ENCODE data around the gene KLHL6. TPM values are rescaled to one million over a fixed set of nuclear protein-coding genes. Genes with fewer than 3 reads are reported as not detected.

The KLHL6 gene
- total RNA-seq, 1 donor from 2014 or later, result under 0.01 TPM

DNA sequence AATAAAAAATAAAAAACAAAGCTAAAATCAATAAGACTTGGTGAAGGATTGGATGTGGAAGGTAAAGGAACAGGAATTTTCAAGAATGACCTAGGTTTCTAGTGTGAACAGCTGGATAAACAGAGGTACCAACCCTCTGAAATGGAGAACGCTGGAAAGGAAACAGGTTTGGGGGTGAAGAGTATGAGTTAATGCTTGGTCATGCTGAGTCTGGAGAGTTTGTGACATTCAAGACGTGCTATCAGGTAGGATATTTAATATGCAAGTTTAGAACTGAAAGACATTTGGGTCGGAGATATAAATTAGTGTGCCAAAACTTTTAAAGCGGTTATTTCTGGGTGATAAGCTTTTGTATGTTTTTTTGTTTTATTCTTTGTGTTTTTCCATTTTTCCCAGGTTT, 11.4 kb upstream of the KLHL6 start:
- no peak for DNase-seq (ENCODE audit: low read depth)

- no peak for DNase-seq (ENCODE audit: low read depth)
These were observed 8.5 kb upstream of the KLHL6 start for GRCh38 chr3:183564046-183564445.

- no peak for DNase-seq (ENCODE audit: low read depth)
These were observed 8.0 kb upstream of the KLHL6 start for GRCh38 chr3:183563536-183563874.

GRCh38 chr3:183560607-183561006, 5.1 kb upstream of the KLHL6 start:
- DNase-seq (ENCODE audit: low read depth), result peak; percentile 47

DNA sequence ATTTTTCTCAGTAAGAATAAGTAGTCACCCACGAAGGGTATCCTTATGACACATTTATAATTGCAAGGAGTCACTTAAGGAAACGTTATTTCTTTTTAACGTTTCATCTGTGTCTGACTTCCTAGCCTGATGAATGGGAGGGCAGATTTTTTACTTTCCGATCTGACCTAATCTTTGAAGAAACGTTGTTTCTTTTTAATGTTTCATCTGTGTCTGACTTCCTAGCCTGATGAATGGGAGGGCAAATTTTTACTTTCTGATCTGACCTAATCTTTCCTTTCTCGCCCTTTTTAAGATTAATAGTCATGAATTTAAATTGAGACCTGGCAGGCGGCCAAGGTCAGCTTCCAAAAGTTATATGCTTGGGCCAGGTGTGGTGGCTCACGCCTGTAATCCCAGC, 3.0 kb upstream of the KLHL6 start:
- no peak for DNase-seq (ENCODE audit: low read depth)

- no peak for DNase-seq (ENCODE audit: low read depth)
These were observed 1.2 kb upstream of the KLHL6 start for GRCh38 chr3:183556722-183557121.

DNA sequence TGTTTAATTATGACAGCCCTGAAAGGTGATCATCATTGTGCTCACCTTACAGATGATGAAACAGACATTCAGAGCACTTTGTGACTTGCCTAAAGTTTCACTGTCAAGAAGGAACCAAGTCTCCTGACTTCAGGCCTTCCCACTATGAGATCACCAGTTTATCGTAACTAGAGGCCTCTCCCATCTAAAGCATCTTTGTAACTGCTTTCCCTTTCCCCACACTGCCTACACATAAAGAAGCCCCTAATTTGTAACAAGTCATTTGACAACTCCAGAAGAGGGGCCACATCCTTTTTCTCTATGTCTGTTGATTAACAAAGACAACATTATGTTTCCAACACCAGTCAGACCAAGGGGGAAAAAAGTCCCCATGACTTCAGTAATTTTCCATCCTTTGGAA, 1.1 kb downstream of the KLHL6 start:
- DNase-seq (ENCODE audit: low read depth), result no peak

DNA sequence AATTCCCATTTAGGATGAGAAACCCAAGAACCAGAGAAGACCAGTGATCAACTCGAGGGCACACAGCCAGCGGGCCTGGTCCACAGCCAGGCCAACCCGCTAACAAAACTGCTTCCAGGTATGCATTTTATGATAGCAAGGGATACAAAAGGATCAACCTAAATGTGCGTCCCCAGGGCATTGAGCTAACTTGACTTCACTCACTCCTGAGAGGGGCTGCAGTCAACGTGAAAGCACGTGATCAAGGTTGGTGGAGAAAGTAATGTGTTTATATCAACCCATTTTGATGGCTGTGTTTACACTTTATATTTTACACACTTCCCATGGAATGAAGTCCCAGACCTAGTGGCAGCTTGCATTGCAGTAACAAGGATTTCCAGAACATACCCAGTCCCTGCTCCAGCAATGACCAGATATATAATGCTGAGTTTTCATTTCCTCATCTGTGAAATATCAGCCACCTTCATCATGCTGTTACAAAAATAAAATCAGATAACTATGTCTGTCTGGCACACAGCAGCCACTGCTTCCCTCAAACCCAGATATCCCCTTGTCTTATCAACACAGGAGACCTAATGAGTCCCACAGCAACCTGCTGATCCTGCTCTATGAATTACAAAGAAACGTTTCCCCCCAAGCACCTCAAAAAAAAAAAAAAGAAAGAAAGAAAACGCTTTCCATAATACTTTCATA, 2.0 kb downstream of the KLHL6 start:
- DNase-seq (ENCODE audit: low read depth), result no peak

DNA sequence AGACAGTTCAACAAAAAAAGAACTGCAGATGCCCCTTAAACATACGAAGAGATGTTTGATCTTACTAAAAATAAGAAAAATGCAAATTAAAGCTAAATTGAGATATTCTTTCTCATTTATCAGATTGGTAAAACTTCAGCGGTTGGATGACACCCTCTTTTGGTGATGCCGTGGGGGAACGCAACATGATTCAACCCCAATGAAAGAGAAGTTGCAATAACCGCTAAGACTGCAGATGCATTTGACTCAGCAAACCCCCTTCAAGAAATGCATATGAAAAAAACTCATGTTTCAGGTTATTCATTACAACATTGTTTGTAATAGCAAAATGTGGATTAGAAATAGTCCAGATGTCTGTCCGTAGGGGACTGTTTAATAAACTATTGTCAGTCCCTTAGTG, 3.6 kb downstream of the KLHL6 start:
- no peak for DNase-seq (ENCODE audit: low read depth)

- DNase-seq (ENCODE audit: low read depth), result peak; percentile 100
These were observed 7.2 kb downstream of the KLHL6 start for GRCh38 chr3:183548262-183548769.

DNA sequence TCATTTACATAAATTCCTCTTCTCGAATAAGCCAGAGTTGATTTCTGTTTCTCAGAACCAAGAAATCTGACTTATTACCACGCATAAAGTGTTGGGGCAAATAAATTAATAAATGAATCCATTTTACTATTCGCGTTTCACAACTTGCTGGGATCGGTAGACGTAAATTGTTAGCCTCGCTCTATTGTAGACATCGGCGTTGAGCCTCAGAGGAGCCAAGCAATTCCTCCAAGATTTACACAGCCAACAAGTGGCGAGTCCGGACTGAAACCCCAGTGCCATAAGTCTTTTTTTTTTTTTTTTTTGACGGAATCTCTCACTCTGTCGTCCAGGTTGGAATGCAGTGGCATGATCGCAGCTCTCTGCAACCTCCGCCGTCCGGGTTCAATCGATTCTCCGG, 8.9 kb downstream of the KLHL6 start:
- DNase-seq (ENCODE audit: low read depth), result no peak

DNA sequence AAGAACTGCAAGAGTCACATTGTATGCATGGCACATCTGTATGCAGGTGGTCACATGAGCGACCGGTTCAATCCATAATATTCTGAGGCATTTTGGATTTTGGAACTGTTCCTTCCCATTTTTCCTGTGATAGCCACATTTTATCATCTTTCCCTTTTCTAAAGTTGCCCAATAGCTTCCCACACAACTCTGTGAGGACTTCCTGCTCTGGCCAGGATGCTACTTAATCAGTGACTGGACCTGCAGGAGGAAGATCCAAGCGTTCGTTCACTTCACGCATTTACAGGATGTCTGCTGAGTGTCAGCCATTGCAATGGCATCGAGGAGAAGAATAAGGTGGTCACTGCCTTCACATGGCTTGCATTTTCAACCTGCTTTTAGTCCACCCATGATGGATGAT, 9.8 kb downstream of the KLHL6 start:
- no peak for DNase-seq (ENCODE audit: low read depth)

GRCh38 chr3:183542355-183542754, 13.2 kb downstream of the KLHL6 start:
- DNase-seq (ENCODE audit: low read depth), result no peak

DNA sequence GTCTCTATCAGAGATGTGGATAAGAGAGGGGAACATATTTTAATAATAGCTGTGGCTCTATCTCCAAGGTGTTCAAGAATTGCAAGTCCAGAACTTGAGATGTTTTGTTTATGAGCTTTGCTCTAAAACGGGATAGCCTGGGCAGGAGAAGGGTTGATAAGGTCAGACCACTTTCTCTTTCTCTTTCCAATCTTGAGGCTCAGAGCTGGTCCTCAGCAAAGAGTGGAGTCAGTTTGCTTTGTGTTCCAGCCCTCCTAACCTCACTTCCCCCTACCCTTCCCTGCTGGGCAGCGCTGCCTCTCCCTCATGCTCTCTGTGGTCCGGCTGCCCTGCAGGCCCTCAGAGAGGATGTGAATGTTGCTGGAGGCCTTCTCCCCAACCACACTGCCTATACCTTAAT, 13.8 kb downstream of the KLHL6 start:
- no peak for DNase-seq (ENCODE audit: low read depth)

DNA sequence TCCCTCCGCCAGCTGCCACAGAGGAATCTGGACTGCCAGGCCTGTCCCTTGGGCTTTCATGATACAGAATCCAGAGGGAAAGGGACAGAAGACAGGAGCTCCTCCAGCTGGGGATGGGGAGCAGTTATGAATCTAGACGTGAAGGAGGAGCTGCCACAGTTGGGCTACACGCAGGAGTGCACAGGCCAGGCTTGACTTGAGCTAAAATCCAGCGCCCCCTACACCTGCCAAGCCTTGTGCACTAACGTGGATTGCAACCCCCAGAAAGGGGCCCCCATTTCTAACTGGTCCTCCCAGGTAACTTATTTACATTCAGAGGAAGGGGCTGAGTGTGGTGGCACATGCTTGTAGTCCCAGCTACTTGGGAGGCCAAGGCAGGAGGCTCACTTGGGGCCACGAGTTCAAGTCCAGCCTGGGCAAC, 14.3 kb downstream of the KLHL6 start:
- DNase-seq (ENCODE audit: low read depth), result no peak

- no peak for DNase-seq (ENCODE audit: low read depth)
These were observed 14.8 kb downstream of the KLHL6 start for GRCh38 chr3:183540501-183541234.

DNA sequence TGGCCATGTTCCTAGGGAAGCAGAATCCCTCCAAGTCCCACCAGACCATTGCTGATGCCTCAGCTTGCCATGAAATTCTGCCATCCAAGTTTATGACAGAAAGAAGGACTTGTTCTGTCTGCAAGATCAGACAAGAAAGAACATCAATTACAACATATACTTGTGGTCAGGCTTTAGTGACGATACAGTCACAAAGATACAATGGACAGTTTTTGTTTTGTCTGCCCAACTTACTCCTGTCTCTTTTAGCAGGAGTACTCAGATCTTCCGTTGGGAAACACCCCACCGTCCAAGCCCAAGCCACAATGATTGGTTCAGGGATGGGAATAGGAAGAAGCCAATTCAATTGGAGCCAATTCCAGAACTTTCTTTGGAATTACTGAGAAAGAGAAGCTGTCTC, 15.7 kb downstream of the KLHL6 start:
- DNase-seq (ENCODE audit: low read depth), result no peak

GRCh38 chr3:183538486-183538885, 17.0 kb downstream of the KLHL6 start:
- no peak for DNase-seq (ENCODE audit: low read depth)

GRCh38 chr3:183537295-183537730, 18.2 kb downstream of the KLHL6 start:
- DNase-seq (ENCODE audit: low read depth), result peak; percentile 95

- no peak for DNase-seq (ENCODE audit: low read depth)
These were observed 19.1 kb downstream of the KLHL6 start for GRCh38 chr3:183536238-183536880.

GRCh38 chr3:183534249-183534648, 21.3 kb downstream of the KLHL6 start:
- peak; percentile 64 for DNase-seq (ENCODE audit: low read depth)

GRCh38 chr3:183533412-183534132, 21.9 kb downstream of the KLHL6 start:
- DNase-seq (ENCODE audit: low read depth), result peak; percentile 66
